ENCODE results near the gene PIM1. TPM values are rescaled to one million over a fixed set of nuclear protein-coding genes. Genes with fewer than 3 reads are reported as not detected.

Gene PIM1
- total and polyA plus RNA-seq, 9 of the 15 experiments (the other 6 are each of a cell fraction or from before 2014, with no cell fraction given) = 19.0 to 789 (median 212) TPM

DNA sequence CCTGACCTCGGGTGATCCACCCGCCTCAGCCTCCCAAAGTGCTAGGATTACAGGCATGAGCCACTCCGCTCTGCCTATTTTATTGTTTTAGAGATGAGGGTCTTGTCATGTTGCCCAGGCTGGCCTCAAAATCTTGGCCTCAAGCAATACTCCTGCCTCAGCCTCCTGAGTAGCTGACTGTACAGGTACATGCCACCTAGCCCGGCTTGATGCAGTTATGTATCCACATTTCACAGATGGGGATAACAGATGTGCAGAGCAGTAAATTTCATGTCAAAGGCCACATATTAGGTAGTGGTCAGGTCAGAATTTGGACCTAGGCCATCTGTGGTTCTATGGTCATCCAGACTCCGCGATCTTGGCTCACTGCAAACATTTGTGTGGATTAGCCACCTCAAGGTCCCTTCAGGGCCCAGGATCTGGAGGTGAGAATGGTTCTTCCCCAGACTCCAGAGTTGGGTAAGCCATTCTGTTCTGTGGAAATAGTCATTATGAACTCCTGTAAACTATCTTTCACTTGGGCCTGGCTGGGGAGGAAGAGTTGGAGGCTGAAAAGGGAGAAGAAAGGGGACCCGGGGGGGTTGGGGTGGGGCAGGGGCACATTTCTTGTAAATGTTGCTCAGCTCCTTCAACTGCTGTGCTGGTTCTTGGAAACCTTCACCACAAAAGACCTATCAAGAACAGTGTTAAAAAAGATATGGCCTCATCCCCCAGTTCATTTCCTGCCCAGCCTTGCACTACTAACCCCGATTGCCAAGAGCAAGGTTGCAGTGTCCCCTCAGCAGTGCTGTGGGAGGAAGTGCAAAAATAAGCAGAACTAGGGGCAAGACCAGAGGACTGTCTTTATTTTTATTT is 13.0 kb downstream of the PIM1 start (continued):
- TF ChIP-seq RAD21 (CRISPR knock-in tag; conservative IDR thresholded peaks at IDR 0.05 in 1 of 2, IDR thresholded peaks at IDR 0.05 in 1 of 2) (peak; percentile 29 to 43; a peak in 3 of 4 replicates), NR1H2 (CRISPR knock-in tag; IDR thresholded peaks at IDR 0.05) (no peak), MCM5 (IDR thresholded peaks at IDR 0.05; ENCODE audit: low read depth) (no peak), HDAC2 (IDR thresholded peaks at IDR 0.05) (no peak; the same call in 1 of the 2 replicates), ZNF354B (CRISPR knock-in tag; IDR thresholded peaks at IDR 0.05) (no peak; the same call in 1 of the 2 replicates), MYNN (IDR thresholded peaks at IDR 0.05) (peak; percentile 93), MYNN (CRISPR knock-in tag; IDR thresholded peaks at IDR 0.05) (no peak), MYC (IDR thresholded peaks at IDR 0.05; ENCODE audit: low read depth, low read length) (peak; percentile 72), MYC (CRISPR knock-in tag; IDR thresholded peaks at IDR 0.05; ENCODE audit: borderline replicate concordance, low read depth) (peak; percentile 91; the same call in 1 of the 2 replicates), C11orf30 (IDR thresholded peaks at IDR 0.05; ENCODE audit: low read depth) (no peak), ZNF57 (CRISPR knock-in tag; IDR thresholded peaks at IDR 0.05) (no peak), MEF2D (tag; conservative IDR thresholded peaks at IDR 0.05; ENCODE audit: low read depth) (no peak; the same call in 1 of the 2 replicates), FOS (IDR thresholded peaks at IDR 0.05; ENCODE audit: extremely low read depth, insufficient read length) (no peak), SMARCC2 (IDR thresholded peaks at IDR 0.05; ENCODE audit: low read depth) (peak; percentile 75), PHB (CRISPR knock-in tag; IDR thresholded peaks at IDR 0.05) (no peak), HLTF (IDR thresholded peaks at IDR 0.05) (no peak), CCNT2 (IDR thresholded peaks at IDR 0.05; ENCODE audit: borderline replicate concordance, extremely low read depth, insufficient read length, low read depth, low read length) (peak; percentile 99)
- TF ChIP-seq, protein P1, sequence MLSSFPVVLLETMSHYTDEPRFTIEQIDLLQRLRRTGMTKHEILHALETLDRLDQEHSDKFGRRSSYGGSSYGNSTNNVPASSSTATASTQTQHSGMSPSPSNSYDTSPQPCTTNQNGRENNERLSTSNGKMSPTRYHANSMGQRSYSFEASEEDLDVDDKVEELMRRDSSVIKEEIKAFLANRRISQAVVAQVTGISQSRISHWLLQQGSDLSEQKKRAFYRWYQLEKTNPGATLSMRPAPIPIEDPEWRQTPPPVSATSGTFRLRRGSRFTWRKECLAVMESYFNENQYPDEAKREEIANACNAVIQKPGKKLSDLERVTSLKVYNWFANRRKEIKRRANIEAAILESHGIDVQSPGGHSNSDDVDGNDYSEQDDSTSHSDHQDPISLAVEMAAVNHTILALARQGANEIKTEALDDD (IDR thresholded peaks at IDR 0.05) = peak; percentile 71; the same call in 1 of the 2 replicates
- TF ChIP-seq, protein P2, sequence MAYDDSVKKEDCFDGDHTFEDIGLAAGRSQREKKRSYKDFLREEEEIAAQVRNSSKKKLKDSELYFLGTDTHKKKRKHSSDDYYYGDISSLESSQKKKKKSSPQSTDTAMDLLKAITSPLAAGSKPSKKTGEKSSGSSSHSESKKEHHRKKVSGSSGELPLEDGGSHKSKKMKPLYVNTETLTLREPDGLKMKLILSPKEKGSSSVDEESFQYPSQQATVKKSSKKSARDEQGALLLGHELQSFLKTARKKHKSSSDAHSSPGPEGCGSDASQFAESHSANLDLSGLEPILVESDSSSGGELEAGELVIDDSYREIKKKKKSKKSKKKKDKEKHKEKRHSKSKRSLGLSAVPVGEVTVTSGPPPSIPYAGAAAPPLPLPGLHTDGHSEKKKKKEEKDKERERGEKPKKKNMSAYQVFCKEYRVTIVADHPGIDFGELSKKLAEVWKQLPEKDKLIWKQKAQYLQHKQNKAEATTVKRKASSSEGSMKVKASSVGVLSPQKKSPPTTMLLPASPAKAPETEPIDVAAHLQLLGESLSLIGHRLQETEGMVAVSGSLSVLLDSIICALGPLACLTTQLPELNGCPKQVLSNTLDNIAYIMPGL (CRISPR knock-in tag; IDR thresholded peaks at IDR 0.05) = no peak
- TF ChIP-seq, protein P3, sequence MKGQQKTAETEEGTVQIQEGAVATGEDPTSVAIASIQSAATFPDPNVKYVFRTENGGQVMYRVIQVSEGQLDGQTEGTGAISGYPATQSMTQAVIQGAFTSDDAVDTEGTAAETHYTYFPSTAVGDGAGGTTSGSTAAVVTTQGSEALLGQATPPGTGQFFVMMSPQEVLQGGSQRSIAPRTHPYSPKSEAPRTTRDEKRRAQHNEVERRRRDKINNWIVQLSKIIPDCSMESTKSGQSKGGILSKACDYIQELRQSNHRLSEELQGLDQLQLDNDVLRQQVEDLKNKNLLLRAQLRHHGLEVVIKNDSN (CRISPR knock-in tag; IDR thresholded peaks at IDR 0.05) = no peak; the same call in 1 of the 2 replicates
- TF ChIP-seq, protein P4, sequence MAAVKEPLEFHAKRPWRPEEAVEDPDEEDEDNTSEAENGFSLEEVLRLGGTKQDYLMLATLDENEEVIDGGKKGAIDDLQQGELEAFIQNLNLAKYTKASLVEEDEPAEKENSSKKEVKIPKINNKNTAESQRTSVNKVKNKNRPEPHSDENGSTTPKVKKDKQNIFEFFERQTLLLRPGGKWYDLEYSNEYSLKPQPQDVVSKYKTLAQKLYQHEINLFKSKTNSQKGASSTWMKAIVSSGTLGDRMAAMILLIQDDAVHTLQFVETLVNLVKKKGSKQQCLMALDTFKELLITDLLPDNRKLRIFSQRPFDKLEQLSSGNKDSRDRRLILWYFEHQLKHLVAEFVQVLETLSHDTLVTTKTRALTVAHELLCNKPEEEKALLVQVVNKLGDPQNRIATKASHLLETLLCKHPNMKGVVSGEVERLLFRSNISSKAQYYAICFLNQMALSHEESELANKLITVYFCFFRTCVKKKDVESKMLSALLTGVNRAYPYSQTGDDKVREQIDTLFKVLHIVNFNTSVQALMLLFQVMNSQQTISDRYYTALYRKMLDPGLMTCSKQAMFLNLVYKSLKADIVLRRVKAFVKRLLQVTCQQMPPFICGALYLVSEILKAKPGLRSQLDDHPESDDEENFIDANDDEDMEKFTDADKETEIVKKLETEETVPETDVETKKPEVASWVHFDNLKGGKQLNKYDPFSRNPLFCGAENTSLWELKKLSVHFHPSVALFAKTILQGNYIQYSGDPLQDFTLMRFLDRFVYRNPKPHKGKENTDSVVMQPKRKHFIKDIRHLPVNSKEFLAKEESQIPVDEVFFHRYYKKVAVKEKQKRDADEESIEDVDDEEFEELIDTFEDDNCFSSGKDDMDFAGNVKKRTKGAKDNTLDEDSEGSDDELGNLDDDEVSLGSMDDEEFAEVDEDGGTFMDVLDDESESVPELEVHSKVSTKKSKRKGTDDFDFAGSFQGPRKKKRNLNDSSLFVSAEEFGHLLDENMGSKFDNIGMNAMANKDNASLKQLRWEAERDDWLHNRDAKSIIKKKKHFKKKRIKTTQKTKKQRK (IDR thresholded peaks at IDR 0.05; ENCODE audit: borderline replicate concordance, low read depth, low read length) = no peak
